NCI-H146 treated with DMSO at 0.1 percent for 48 hours (cell line): ENCODE results near the gene MOV10L1.

Source experiments
- DNase-seq: peaks from one replicate; lab custom pipeline; 2025; ENCODE audit not compliant: unreplicated experiment; lab: John Stamatoyannopoulos, UW

MOV10L1 gene

GRCh38 chr22:50058906-50059880, 30.6 kb upstream of the MOV10L1 start:
- DNase-seq: no peak

GRCh38 chr22:50059881-50060262, 29.9 kb upstream of the MOV10L1 start:
- DNase-seq: no peak

GRCh38 chr22:50060441-50061140, 29.2 kb upstream of the MOV10L1 start:
- DNase-seq: no peak

- no peak for DNase-seq
These were observed 28.5 kb upstream of the MOV10L1 start for GRCh38 chr22:50061141-50061823.

DNA sequence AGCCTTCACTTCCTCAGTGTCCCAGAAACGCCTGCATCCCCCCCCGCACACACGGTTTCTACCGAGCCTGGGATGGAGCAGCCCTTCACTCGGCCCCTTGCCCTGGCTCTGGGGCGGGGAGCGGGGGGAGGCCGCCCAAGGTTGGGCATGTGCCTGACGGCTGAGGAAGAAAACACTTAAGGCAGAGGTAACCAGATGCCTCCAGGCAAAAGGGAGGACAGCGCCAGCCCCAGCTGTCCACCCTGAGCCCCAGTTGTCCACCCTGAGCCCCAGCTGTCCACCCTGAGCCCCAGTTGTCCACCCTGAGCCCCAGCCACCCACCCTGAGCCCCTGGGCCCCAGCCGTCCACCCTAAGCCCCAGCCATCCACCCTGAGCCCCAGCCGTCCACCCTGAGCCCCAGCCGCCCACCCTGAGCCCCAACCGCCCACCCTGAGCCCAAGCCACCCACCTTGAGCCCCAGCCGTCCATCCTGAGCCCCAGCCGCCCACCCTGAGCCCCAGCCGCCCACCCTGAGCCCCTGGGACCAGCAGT, 27.9 kb upstream of the MOV10L1 start:
- DNase-seq: no peak

- DNase-seq: no peak
These were observed 27.2 kb upstream of the MOV10L1 start for GRCh38 chr22:50062509-50063135.

DNA sequence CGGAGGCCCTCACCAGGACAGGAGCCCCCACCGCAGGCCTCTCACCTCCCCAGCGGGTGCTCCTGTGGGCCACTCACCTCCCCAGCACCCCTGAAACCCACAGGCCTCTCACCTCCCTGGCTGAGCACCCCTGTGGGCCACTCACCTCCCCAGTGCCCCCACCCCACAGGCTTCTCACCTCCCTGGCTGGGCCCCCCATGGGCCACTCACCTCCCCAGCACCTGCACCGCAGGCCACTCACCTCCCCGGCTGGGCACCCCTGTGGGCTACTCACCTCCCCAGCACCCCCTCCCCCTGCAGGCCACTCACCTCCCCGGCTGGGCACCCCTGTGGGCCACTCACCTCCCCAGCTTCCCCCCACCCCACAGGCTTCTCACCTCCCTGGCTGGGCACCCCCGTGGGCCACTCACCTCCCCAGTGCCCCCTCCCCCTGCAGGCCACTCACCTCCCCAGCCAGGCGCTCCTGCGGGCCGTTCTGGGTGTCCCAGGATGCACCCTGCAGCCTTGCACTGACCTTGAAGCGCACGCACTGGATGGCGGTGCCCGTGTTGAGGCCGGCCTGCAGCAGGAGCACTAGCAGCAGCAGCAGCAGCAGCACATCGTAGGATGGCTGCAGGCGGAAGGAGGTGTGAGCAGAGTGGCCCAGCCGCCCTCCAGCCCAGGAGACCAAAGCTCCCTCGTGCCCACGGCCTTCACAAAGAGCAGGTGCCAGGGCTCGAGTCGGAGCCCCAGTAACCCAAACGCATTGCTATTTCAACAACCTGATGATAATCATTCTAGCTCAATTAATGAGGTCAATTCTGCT, 26.0 kb upstream of the MOV10L1 start:
- no peak for DNase-seq

GRCh38 chr22:50064453-50064852, 25.4 kb upstream of the MOV10L1 start:
- DNase-seq: no peak

DNA sequence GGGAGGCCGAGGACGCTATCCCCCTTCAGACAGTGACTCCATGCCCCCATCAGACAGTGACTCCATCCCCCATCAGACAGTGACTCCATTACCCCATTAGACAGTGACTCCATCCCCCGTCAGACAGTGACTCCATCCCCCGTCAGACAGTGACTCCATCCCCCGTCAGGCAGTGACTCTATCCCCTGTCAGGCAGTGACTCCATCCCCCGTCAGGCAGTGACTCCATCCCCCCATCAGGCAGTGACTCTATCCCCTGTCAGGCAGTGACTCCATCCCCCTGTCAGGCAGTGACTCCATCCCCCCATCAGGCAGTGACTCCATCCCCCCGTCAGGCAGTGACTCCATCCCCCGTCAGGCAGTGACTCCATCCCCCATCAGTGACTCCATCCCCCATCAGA, 22.6 kb upstream of the MOV10L1 start:
- DNase-seq: no peak

DNA sequence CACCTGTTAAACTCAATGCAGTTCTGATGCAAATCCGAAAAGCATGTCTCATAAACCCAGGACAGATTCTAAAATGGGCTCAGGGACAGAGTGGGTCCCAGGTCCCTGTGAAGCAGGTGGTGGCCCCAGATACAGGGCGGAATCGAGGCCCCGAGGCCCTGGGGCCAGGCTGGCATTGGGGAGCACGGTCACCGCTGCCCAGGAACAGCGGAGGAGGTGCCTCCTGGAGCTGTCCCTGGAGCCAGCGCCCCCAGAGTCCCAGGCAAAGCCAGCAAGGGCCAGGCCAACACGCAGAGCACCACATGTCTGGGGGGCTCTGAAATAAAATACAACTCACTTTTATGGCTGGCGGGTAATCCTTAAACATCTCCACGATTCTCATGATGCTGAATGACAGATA, 21.7 kb upstream of the MOV10L1 start:
- DNase-seq: no peak

DNA sequence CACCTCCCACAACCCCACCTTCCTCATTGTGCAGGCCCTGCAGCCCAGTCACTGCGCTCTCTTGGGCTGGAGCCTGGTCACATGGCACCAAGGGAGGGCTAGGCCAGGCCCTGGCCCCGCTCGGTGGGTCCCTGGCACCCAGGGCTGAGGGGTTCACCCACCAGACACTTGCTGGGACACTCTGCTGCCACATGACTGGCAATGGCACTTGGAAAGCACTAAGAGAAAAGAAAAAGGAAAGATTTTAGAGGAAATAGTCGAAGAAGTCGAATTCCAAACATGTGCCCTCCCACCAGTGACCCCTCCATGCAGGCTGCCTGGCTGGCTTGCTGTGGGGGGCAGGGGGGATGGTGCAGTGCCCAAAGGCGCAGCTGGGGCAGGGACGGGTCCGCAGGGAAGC, 19.4 kb upstream of the MOV10L1 start:
- no peak for DNase-seq

DNA sequence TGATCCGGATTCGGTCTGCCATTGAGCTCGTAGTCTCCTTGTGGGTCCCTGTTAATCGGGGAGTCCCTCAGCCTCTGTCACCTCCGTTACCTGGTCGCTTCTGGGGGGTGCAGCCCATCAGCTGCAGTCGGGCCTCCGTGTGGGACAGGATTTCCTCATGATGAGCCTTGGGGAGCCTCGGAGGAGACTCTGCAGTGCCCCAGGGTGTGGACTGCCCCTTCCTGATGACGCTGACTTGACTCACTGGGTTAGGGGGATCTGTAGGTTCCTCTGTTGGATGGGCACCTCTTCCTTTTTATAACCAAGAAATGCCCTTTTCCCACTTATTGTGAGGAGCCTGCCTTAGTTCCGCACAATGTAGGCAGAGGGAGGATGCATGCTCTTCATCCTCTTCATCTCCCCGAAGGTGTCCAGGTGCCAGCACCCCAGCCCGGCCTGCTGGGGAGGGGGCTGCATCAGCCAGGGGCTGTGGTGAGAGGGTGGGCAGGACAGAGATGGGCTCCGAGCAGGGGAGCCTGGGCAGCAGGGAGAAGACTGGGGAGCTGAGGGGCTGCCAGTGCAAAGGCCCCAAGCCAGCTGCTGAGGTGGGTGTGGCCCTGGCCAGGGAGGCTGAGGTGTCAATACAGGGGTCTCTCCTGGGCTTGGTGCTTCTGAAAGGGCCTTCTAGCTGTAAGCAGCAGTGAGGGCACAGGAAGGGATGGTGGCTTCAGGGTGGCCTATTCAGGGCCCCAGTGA, 18.2 kb upstream of the MOV10L1 start:
- DNase-seq: no peak

DNA sequence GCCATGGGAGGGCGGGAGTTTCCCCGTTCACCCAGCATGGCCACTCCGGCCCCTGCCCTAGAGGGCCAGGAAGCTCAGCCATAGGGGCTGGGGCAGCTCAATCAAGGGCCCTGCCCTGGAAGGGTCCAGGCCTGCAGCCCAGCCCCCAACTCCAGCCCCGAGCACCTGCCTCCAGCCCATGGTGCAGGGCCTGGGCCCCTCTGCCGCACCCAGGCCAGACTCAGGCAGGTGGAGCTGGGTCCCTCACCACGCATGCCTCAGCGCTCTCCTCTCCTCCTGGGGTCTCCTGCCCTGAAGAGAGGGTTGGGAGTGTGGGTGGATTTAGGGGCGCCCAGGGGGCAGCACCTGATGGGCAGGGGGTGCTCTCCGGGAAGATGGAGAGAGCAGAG, 17.6 kb upstream of the MOV10L1 start:
- DNase-seq: no peak

DNA sequence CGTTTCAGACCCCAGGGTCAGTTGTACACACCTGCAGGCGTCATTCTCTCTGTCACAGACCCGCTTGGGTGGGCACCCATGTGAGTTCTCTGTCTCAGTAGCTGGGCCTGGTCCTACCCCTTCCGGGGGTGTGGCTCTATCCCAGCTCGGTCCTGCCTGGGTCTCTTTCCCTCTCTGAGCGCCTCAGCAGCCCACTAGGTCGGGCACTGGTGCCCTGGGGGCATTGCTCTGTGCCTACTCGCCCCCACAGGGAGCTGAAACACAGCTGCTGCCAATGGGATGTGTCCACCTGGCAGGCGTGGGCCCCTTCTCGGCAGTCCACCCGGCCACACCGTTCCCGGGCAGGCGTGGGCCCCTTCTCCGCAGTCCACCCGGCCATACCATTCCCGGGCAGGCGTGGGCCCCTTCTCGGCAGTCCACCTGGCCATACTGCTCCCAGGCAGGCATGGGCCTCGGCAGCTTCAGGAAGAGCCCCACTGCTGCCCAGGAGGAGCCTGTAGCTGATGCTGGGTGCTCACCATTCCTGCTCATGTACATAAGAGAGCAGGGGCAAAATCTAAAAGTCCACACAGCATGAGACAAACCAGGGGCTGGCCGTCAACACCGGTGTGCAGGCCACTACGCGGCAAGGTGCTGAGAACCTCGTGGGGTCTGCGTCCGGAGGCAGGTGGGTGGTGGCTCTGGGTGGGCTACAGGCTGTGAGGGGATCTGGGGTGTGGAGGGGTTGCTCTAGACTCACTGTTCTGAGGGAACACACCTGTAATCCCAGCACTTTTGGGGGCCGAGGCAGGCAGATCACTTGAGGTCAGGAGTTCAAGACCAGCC, 16.9 kb upstream of the MOV10L1 start:
- no peak for DNase-seq

DNA sequence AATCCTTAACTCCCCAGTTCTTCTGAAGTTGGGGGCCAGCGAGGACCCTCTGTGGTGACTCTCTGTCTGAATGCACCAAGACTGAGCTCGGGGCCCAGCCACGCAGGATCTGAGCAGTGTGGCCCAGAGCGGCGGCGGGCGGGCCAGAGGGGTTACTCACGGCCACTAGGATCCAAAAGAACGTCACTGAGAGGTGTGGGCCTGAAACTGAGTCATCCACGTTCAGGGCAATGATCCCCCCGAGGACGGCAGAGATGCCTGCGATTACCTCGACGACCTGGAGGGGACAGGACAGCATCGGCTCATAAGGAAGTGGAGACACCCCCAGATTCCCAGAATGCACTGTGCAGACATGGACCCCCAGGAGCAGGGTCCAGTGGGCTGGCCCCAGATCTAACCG, 15.8 kb upstream of the MOV10L1 start:
- no peak for DNase-seq

GRCh38 chr22:50074551-50075530, 15.0 kb upstream of the MOV10L1 start:
- peak; percentile 21 for DNase-seq
